HG03342 (cell line): Measurements from ENCODE around the gene PIK3R4.
A peak's percentile ranks its signal among the peaks of the same experiment; 100 is the strongest.

Source experiments
- ATAC-seq: cut with Tn5 transposase; IDR thresholded peaks from one replicate; pipeline ENCODE4 v1.9.1; 2021; ENCODE audit warnings: mild to moderate bottlenecking, moderate library complexity; ENCODE audit not compliant: unreplicated experiment

The PIK3R4 gene

GRCh38 chr3:130688697-130689470, 57.7 kb downstream of the PIK3R4 start:
- ATAC-seq = no peak

DNA sequence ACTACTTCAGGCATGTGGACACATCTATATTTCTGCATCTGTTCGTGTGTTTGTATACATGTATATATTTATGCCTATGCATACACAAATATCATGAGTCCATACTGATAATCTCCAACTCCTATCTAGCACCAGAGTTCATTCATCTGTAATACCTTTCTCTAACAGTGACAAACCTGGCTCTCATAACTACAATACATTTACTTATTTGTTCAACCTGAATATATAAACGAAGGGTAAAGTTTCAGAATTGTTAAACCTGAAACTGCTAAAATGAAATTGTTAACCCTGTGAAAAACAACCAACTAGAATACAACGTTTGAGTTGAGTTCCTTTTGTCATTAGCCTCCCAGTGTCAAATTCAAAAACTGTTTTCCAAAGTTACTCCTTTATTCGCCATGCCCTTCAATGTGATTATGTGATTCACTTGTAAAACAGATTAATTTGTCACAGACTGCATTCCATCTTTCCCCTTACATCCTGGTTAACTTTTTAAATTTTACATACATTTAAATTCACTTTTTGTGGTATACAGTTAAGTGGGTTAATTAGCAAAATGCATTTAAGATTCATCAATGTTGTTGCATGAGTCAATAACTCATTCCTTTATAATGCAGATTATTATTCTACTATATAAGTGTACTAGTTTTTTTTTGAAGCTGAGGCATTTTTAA, 58.5 kb downstream of the PIK3R4 start:
- ATAC-seq = no peak

GRCh38 chr3:130687327-130687726, 59.3 kb downstream of the PIK3R4 start:
- no peak for ATAC-seq

DNA sequence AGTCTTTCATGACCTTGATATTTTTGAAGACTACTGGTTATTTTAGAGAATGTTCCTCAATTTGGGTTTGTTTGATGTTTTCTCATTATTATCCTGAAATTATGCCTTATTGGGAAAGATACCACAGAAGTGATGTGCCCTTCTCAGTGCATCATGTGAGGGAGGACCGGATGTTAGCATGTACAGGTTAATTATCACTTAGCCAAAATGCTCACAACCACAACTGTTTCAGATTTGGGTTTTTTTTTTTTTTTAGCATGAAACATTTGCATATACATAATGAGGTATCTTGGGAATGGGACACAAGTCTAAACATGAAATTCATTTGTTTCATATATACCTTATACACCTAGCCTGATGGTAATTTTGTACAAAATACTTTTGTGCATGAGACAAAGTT, 59.8 kb downstream of the PIK3R4 start:
- ATAC-seq = peak; percentile 52

DNA sequence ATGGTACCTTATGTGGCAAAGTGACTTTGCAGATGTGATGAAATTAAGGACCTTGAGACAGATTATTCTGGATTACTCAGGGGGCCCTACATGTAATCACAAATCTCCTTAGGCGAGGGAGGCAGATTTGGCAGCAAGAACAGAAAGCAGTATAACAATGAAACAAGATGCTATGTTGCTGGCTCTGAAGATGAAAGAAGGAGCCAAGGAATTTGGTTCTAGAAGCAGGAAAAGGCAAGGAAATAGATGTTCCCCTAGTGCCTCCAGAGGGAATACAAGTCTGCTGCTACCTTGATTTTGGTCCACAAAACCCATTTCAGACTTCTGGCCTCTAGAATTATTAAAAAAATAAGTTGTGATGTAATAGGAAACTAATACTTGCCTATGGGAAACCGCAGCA, 64.5 kb downstream of the PIK3R4 start:
- no peak for ATAC-seq

DNA sequence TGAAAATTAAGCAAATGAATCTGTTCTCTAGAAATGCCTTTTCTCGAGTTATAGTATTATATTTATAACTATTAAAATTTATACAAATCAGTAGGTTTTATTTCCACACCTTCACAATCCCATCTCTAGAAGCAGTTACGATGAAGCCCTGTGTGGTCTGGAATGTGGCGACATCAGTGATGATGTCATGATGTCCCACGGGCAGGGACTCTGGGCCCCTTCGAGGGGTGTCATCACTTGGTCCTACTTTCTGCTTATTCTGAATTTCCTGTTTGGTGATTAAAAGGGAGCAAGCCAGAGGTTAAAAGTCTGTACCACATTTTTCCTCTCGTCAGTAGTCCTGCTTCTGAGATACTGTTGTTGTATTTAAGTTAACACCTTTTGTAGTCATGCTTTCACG, 67.4 kb downstream of the PIK3R4 start:
- ATAC-seq = no peak

GRCh38 chr3:130677343-130677742, 69.3 kb downstream of the PIK3R4 start:
- no peak for ATAC-seq

DNA sequence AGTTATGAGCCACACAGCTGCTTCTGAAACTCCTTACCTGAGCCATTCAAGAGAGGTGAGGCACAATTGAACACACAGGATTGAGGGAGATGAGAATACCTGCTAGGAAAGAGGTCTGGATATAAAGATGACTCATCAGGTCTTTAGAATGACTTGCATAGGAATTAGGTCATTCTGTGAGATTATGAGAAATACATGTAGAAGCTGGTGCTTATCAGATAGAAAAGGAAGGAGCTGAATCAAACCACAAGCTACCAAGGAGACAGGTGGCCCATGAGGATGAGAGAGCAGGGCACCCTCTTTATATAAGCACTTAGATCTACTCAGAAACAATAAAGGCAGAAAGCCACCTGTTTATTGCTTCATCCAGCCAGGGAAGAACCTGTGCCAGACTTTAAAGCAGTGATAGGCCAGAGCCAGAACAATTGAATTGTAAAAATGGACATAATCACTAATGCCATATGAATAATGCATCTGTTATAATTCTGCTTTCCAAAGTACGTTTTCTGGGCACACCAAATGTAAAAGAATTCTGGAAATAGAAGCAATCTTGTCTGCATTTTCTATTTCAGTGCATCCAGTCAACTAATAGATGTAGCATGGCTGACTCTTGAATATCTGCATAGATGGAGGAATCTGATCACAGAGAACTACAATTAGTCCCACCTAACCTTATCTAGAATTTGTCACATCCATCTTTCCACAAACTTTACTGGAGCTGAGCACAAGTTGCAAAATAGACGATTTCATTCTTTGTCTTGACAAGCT, 74.9 kb downstream of the PIK3R4 start:
- no peak for ATAC-seq

GRCh38 chr3:130669740-130670139, 76.9 kb downstream of the PIK3R4 start:
- no peak for ATAC-seq

- ATAC-seq = no peak
These were observed 83.5 kb downstream of the PIK3R4 start for GRCh38 chr3:130663092-130663491.

- ATAC-seq = no peak
These were observed 84.1 kb downstream of the PIK3R4 start for GRCh38 chr3:130662501-130662996.

GRCh38 chr3:130661140-130661891, 85.3 kb downstream of the PIK3R4 start:
- no peak for ATAC-seq

GRCh38 chr3:130659911-130660310, 86.7 kb downstream of the PIK3R4 start:
- ATAC-seq = no peak

GRCh38 chr3:130658678-130659077, 88.0 kb downstream of the PIK3R4 start:
- ATAC-seq = no peak

GRCh38 chr3:130656627-130657026, 90.0 kb downstream of the PIK3R4 start:
- no peak for ATAC-seq

- ATAC-seq = no peak
These were observed 91.7 kb downstream of the PIK3R4 start for GRCh38 chr3:130654921-130655320.

- no peak for ATAC-seq
These were observed 92.5 kb downstream of the PIK3R4 start for GRCh38 chr3:130654091-130654490.

DNA sequence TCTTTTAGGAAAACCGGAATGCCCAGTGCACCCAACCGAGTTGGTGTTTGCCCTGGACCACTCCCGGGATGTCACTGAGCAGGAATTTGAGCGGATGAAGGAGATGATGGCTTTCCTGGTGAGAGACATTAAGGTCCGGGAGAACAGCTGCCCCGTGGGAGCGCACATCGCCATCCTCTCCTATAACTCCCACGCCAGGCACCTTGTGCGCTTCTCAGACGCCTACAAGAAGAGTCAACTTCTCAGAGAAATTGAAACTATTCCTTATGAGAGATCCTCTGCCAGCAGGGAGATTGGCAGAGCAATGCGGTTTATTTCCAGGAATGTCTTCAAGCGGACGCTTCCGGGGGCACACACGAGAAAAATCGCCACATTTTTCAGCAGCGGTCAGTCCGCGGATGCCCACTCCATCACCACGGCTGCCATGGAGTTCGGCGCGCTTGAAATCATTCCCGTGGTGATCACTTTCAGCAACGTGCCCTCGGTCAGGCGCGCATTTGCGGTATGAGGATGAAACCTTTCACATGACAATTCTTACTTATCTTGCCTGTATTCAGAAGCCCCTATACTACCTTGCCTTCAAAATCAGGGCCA, 97.5 kb downstream of the PIK3R4 start:
- ATAC-seq = no peak

DNA sequence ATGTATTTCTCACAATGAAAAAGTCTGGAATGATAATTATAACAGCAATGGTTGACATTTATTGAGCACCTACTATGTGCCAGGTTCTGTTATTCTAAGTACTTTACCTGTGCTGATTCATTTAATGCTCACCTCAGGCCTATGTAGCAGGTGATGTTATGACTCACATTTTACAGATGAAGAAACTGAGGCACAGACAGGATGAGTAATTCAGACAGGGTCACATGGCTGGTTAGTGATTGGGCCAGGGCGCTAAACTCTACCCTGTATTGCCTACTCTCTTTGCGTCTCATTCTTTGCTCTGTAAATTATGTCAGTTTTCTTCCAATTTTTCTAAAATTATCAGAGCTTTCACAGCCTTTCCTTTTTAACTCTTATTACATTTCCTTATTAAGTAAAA, 98.3 kb downstream of the PIK3R4 start:
- peak; percentile 86 for ATAC-seq

GRCh38 chr3:130645261-130645660, 101.4 kb downstream of the PIK3R4 start:
- ATAC-seq = no peak
